Hematopoietic multipotent progenitor cell treated with erythropoietin and hydrocortisone succinate and interleukin-3 and kit ligand, for 8 days (in vitro differentiated cells): ENCODE measurements around the gene CAMSAP2.
"Not testable (repeated sequence)": the region's sequence is repeated elsewhere in the genome, so short reads cannot be mapped to it uniquely, and the experiment has no call there.

ENCODE experiments used
- DNase-seq: peaks from one replicate; pipeline ENCODE4 v3.0.0-alpha.2; 2015

CAMSAP2 gene

DNA sequence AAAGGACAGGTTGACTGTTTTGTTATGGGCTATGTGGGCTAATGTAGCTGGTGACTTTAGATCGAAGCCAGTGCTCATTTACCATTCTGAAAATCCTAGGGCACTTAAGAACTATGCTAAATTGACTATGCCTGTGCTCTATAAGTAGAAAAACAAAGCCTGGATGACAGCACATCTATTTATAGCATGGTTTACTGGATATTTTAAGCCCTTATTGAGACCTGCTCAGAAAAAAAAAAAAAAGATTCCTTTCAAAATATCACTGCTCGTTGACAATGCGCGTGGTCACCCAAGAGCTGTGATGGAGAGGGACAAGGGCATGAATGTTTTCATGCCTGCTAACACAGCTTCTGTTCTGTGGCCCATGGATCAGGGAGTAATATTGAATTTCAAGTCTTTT, 48.1 kb downstream of the CAMSAP2 start:
- no peak for DNase-seq

DNA sequence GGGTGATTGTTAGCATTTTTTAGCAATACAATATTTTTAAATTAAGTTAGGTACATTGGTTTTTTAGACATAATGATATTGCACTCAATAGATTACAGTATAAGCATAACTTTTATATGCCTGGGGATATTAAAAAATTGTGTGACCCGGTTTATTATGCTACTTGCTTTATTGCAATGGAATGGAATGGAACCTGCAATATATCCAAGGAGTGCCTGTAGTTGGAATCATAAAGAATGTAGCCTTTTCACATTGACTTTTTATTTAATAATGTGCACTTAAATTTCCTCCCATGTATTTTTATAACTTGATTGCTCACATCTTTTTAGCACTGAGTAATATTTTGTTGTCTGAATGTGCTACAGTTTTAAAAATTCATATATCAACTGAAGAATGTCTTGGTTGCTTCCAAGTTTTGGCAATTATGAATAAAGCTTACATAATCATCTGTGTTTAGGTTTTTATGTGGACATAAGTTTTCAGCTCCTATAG, 49.2 kb downstream of the CAMSAP2 start:
- no peak for DNase-seq

DNA sequence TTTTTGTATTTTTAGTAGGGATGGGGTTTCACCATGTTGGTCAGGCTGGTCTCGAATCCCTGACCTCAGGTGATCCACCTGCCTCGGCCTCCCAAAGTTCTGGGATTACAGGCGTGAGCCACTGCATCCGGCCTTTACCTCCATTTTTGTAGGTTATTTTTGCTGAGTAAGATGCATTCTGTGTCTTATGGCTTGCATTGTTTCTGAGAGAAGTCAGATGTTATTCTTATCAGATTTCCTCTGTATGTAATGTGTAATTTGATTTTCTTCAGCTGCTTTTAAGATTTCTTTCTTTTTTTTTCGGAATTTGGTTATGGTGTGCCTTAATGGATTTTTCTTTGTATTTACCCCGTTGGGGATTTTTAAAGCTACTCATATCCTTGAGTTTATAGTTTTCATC, 52.3 kb downstream of the CAMSAP2 start:
- not testable (repeated sequence) for DNase-seq

DNA sequence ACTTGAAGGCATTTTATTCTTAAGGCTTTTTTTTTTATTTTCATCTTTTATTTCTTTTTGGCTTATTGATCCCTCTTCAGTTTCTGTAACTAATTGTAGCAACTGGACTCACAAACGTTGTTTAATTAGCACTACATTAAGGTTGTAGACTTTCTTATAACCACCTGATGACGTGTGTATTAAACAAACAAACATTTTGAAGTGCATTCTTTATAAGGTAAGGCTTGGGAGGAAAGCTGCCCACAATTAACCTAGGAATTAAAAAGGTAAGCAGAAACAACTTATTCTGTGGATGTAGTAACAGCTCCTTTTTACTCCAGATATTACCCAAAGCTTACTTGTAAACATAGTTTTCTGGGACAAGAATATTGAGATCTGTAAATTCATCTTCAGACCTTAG, 55.0 kb downstream of the CAMSAP2 start:
- DNase-seq = no peak

DNA sequence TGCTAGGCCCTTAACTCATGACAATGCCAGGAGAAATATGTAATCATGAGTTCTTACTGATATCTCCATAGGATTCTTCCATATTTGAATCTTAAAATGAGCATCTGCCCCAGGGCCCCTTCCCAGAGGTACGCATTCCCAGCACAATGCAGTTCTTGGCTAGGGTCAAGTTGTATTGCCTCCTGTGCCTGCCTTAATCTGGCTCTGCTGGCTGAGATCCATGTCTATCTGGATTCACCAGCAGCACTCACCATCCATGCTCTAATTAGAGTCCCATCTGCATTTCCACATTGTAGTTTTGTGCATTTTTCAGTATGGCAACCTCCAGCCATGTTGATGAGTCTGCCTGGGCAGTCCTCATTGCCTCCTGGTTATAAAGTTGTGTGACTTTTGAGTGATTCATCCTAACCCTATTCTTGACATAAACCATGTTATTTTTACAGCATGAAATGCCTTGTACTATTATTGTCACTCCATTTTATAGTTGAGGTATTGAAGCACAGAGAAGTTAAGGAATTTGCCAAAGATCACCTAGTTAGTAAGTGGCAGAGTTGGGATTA, 55.9 kb downstream of the CAMSAP2 start:
- DNase-seq = no peak

DNA sequence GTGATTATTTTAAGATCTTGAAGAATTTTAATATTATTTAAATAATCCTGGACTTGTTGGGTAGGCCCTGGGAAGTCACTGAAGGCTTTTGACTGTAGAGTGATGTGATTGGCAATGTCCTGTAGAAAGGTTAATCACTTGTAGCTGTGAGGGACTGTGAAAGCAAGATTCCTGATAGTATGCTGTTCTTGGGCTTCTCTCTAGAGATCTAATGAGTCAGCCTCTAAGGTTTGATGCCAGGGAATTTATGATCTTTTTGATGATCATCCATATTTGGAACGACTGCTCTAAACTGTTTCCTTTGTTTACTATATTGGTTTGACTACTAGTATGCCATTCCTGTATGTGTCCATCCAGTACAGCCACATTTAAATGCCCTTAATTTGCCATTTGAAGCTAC, 56.5 kb downstream of the CAMSAP2 start:
- DNase-seq = no peak

DNA sequence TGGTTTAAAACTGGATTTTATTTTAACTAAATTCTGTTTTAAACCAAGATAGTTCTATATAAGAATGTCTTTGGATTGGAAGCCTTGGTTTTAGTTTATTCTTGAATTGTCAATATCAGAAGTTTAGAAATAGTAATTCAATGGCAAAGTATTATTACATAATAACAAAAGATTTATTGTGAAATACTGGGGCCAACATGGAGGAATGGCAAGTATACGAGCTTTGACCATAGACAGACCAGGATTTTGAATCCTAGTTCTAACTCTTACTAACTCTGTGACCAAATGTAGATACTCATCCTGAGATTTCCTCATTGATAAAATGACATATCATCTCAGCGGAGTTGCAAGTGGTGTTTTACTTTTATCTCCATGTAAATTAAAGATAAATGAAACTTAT, 63.3 kb downstream of the CAMSAP2 start:
- DNase-seq = no peak

DNA sequence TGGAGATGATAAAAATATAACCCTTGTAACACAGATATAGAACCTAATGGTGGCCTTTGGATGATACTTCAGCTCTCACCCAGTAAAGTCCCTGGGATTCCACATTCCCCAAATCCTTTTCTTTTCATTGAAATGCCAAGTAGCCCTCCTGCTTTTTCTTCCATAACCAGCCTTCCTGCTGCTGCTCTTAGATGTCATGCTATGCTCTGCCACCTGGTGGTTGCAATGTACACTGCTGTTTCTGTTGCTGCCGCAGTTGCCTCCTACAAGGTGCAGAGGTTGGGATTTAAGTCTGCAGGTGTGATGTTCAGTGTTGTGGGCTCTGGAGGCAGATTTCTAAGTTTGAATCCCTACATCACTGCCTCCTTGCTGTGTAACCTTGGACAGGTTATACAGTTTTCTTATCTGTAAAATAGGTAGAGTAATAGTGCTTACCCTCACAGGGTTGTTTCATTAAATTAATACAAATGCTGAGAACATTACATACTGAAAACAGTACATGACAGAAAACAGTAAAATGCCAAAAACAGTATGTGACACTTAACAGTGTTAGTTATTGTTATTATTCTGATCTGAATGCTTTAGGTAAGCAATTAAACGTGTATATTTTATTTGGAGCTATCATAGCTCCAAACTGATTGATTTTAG, 64.3 kb downstream of the CAMSAP2 start:
- peak; percentile 75 for DNase-seq

DNA sequence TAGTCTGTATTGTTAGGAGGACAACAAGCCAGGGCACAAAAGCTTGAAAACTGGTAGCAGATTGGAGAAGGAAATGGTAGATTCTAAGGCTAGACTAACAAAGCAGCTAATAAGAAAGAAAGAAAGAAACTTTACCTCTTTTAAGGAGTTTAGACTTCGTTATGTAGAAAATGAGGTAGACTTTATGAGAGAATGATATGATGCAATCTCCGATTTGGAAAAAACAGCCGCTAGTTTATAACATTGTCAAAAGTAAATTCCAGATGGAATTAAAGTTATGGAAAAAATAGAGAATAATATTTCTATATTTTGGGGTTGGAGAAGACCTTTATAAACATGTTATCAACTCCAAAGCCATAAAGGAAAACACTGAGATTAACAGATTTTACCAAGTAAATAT, 67.0 kb downstream of the CAMSAP2 start:
- no peak for DNase-seq

DNA sequence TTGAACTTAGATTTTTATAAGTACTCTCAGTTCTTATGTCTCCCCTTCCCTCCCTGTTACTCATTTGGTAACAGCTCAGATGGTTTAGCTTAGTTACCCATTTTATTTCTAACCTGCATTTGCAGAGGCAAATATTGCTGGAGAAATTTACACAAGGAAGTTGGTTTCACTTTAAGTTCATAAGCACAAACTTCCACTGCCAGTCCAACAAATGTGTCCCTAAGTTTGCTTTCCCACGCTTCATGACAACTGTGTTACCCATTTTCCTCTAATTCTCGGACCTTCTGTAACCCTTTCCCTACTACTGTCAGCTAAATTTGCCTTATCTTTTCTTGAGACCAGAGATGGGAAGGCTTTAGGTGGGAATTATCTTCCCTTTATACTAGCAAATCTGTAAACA, 70.2 kb downstream of the CAMSAP2 start:
- DNase-seq = no peak

DNA sequence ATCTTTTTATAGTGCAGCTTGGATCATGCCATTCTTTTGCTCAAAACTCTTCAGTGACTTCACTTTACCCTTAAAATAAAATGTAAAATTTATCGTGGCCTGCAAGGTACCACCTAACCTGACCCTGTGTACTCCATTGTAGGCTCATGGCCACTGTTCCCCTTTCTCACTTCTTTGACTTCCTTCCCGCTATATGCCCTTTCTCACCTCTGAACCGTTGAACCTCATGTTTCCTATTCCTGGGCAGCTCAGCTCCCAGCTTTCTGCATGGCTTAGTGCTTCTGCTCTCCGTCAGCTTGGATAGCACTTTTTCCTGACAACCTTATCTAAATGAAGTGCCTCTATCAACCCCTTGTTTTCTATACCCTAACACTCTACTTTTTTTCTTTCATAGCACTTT, 73.0 kb downstream of the CAMSAP2 start:
- DNase-seq = no peak

DNA sequence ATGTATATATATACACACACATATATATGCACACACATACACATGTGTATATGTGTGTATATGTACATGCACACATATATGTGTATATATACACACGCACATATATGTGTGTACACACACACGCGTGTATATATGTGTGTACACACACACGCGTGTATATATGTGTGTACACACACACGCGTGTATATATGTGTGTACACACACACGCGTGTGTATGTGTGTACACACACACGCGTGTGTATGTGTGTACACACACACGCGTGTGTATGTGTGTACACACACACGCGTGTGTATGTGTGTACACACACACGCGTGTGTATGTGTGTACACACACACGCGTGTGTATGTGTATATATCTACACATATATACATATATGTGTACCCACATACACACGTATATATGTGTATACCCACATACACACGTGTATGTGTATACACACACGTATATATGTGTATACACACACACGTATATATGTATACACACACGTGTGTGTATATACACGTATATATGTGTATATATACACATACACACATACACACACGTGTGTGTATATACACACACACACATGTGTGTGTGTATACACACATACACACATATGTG, 78.0 kb downstream of the CAMSAP2 start:
- DNase-seq = not testable (repeated sequence)

DNA sequence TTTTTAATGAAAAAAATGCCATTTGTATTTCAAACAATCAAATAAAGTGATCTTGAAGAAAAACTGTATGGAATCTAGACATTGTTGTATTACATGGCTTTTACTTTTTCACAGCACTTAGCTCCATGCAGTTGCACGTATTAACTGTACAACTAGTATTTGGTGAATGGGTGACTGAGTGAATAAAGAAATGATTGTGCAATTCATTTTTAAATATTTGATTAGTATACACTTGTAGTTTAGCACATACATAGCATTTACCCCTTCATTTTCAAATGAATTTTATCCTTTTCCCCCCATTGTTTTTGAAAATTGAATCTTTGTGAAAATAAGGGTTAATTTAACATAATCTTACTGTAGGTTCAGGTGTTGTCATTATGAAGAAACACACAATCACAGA, 79.6 kb downstream of the CAMSAP2 start:
- DNase-seq = no peak

DNA sequence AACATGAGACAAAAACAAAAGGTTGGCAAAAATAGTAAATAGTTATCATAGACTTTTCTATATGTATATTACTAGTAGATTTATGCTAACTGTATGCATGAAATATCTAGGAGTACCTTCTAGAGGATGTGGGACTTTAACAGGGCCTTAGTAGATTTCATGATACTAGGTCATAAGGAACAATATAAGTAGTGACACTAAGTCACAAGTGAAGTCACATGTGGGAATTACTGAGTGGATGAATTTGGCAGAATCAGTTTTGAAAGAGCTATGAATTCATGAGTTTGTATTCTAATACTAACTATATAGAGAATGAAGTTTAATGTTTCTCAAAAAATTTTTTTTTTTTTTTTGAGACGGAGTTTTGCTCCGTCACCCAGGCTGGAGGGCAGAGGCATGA, 81.0 kb downstream of the CAMSAP2 start:
- no peak for DNase-seq

DNA sequence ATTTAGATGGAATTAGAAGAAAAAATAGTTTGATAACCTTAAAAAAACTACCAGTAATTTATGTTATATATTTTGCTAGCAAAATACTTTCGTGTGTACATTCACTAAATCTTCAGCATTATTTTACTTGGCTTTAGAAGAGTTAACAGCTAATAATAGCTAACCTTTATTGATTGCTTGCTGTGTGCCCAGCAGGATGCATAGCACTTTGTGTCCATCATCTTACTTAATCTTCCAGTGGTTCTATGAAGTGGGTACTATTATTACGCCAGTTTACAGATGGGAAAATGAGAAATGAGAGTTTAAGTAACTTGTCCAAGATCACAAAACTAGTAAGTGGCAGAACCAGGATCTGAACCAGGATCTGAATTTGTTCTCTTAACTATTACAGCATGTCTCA, 92.4 kb downstream of the CAMSAP2 start:
- no peak for DNase-seq

DNA sequence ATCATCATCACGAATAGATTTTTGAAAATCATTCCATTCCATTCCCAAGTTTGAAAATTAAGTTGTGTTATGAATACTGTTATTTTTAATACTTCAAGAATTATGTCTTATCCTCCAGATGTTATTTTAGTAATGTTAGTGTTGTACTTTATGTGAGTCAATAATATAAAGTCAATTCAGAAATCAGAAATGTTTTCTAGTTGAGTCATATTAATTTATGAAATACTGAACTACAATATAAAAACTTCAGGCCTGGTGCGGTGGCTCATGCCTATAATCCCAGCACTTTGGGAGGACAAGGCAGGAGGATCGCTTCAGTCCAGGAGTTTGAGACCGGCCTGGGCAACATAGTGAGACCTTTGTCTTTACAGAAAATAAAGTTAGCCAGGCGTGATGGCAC, 95.7 kb downstream of the CAMSAP2 start:
- DNase-seq = no peak

DNA sequence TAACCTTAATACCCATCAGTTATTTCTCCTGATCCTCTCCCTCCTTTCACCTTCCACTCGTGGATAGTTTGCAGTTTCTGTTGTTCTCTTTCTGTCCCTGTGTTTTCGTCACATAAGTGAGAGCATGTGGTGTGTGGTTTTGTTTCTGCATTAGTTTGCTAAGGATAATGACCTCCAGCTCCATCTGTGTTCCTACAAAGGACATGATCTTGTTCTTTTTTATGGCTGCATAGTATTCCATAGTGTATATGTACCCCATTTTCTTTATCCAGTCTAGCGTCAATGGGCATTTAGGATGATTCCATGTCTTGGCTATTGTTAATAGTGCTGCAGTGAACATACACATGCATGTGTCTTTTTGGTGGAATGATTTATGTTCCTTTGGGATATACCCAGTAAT, 97.5 kb downstream of the CAMSAP2 start:
- DNase-seq = no peak

DNA sequence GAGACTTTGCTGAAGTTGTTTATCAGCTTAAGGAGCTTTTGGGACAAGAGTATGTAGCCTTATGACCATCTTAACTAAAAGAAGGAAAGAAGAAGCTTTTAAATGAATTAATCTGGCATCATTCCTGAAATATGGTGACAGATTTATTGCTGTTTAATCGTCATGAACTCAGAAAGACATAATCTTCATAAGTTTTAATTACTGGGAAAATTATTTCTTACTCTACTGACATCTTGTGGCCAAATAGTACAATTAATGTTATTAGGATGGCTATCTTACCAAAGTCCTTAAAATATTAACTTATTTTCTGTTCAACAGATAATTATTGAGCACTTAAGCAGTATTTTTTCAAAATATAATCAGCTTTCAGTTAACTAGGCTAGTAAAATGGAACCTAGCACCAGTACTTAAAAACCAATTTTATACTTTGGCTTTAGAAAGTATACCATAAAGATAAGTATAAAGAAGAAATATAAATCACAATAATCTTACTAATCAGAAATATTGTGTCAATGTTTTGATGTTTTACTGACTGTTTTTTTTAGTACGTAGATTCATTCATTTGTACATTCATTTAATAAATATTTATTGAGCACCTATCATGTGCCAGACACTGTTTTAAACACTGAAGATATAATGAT, 99.4 kb downstream of the CAMSAP2 start:
- DNase-seq = peak; percentile 39

DNA sequence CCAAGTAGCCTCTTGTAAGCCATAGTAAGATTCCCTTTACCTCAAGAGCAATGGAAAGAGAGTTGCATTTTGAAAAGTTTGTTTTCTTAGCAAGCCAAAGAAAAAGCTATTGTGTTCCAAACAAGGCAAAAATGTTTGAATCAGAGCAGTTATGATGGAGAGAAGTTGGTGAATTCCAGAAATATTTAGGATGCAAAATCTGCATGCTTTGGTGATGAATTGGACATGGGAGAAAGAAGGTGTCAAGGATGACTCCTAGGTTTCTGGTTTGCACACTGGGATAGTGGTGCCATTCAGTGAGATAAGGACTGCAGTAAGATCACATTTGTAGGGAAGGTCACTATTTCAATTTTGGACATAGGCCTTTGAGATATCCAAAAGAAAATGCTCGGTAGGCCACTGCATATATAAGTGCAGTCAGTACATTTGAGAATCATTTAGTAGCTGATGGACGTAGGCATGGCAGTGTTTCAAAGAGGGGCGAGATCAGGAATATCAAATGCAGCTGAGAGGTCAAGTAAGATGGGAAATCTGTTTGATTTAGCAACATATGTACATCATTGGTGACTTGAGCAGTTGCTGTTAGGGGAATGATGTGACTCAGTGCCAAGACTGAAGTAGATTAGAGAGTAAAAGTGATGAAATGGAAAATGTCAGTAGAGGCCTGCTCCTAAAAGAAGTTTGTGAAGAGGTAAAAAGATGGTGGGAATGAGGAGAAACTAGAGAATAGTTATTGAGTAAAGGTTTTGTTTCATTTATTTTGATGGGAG, 100.2 kb downstream of the CAMSAP2 start:
- no peak for DNase-seq

DNA sequence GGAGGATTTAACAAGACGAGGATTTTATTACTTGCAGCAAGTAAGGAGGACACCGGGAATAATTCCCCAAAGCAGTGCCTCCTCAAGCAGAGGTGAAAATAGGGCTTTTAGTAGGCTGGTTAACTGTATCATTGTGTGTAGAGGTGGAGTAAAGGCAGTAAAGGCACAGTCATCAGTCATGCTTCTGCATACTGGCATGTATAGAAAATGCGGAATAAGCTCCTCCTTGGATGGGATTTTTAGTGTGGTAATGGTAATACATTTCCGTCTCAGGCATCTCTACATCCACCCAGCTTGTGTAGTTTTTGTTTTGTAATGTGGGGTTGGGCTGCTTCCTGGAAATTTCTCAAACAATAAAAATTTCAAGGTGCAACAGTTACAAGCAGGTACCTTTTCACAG, 106.7 kb downstream of the CAMSAP2 start:
- no peak for DNase-seq

DNA sequence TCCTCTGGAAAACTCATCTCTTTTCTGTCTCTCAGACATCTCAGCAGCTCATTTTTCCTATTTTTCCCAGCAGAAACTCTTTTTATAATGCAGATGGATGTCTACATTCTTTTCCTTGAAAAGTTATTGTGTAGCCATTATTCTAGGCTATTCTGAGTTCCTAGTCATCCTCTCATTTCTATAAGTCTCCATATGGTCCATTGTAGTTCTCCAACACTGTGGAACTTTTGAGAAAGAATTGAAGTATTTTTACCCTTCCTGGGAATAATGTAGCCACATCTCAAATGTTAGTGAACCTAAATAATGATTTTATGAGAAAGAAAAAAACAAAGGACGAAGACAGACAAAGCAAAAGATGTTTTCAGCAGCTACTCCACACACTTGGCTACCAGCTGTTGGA, 107.7 kb downstream of the CAMSAP2 start:
- no peak for DNase-seq

DNA sequence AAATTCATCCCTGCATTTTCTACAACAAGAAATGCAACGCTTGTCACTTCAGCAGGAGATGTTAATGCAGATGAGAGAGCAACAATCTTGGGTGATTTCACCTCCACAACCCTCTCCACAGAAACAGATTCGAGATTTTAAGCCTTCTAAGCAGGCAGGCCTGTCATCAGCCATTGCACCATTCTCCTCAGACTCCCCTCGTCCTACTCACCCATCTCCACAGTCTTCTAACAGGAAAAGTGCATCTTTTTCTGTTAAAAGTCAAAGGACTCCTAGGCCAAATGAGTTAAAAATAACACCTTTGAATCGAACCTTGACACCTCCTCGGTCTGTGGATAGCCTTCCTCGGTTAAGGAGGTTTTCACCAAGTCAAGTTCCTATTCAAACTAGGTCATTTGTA, 110.7 kb downstream of the CAMSAP2 start:
- no peak for DNase-seq

DNA sequence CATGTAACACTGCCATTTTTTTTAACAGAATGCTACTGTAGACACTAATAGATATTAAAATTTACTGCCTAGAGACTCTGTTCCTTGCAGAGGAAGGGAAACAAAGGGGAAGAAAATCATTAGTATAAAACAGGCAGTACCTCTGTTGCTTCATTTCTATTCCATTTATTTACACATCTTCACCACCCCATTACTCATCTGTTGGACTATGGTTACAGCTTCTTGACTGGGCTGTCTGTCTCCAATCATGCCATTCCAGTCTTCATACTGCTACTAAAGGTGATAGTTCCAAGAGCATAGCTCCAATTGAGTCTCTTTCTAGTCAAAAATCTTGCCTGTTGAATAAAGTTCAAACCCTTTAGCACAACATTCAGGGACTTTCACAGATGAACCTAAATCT, 111.9 kb downstream of the CAMSAP2 start:
- DNase-seq = no peak
